Measurements from ENCODE around the gene NTSR1. TPM values are rescaled to one million over a fixed set of nuclear protein-coding genes. Genes with fewer than 3 reads are reported as not detected.
A peak's percentile ranks its signal among the peaks of the same experiment; 100 is the strongest.

NTSR1 gene
- total and polyA plus RNA-seq, 2 of the 13 experiments (the other 11 are each of a cell fraction or from before 2014, with no cell fraction given) = 0.09 to 0.12 TPM

DNA sequence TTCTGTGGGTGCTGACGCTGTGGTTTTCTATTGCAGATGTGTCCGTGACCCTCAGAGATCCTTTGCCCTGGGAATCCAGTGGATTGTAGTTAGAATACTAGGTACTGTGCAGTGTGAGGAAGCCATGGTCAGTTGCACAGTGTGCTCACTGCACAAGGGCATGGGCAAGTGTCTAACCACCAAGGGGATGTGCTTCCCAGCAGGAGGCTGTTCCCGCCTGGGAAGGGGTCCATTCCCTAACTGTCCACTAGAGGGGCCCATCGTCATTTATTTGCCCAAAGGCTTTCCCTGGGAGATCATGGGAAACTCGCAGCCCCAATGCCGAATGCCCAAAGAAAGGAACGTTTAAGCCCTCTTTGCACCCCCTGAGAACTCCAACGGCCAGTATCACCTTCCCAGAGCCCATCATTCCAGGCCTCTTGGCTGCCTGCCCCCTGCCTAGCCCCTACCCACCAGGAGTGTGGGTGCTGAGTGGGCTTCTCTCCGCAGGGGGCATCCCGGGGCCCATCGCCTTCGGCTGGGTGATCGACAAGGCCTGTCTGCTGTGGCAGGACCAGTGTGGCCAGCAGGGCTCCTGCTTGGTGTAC, 40.1 kb upstream of the NTSR1 start (continued):
- TF ChIP-seq, protein P1, sequence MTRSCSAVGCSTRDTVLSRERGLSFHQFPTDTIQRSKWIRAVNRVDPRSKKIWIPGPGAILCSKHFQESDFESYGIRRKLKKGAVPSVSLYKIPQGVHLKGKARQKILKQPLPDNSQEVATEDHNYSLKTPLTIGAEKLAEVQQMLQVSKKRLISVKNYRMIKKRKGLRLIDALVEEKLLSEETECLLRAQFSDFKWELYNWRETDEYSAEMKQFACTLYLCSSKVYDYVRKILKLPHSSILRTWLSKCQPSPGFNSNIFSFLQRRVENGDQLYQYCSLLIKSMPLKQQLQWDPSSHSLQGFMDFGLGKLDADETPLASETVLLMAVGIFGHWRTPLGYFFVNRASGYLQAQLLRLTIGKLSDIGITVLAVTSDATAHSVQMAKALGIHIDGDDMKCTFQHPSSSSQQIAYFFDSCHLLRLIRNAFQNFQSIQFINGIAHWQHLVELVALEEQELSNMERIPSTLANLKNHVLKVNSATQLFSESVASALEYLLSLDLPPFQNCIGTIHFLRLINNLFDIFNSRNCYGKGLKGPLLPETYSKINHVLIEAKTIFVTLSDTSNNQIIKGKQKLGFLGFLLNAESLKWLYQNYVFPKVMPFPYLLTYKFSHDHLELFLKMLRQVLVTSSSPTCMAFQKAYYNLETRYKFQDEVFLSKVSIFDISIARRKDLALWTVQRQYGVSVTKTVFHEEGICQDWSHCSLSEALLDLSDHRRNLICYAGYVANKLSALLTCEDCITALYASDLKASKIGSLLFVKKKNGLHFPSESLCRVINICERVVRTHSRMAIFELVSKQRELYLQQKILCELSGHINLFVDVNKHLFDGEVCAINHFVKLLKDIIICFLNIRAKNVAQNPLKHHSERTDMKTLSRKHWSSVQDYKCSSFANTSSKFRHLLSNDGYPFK (CRISPR knock-in tag; IDR thresholded peaks at IDR 0.05; ENCODE audit: borderline replicate concordance) = peak; percentile 59; the same call in 1 of the 2 replicates
- TF ChIP-seq TARDBP (CRISPR knock-in tag; IDR thresholded peaks at IDR 0.05) (peak; percentile 87), ZMYM3 (CRISPR knock-in tag; IDR thresholded peaks at IDR 0.05) (peak; percentile 99), ZNF629 (CRISPR knock-in tag; conservative IDR thresholded peaks at IDR 0.05) (0 out of 2 replicates have a peak, but pooled peaks have one; percentile 5), ZNF572 (CRISPR knock-in tag; IDR thresholded peaks at IDR 0.05) (peak; percentile 78; the same call in 1 of the 2 replicates), ETV5 (CRISPR knock-in tag; IDR thresholded peaks at IDR 0.05; ENCODE audit: borderline replicate concordance) (peak; percentile 49), NCOA1 (CRISPR knock-in tag; IDR thresholded peaks at IDR 0.05) (peak; percentile 34; the same call in 1 of the 2 replicates), MIER3 (CRISPR knock-in tag; IDR thresholded peaks at IDR 0.05; ENCODE audit: borderline replicate concordance) (no peak), ATM (IDR thresholded peaks at IDR 0.05; ENCODE audit: borderline replicate concordance) (no peak), BORCS8-MEF2B (CRISPR knock-in tag; IDR thresholded peaks at IDR 0.05) (peak; percentile 62; the same call in 1 of the 2 replicates), HNRNPL (IDR thresholded peaks at IDR 0.05; ENCODE audit: low read depth, low read length) (0 out of 2 replicates have a peak, but pooled peaks have one; percentile 54), ZFP1 (CRISPR knock-in tag; IDR thresholded peaks at IDR 0.05) (0 out of 2 replicates have a peak, but pooled peaks have one; percentile 51)
- TF ChIP-seq, protein P2, sequence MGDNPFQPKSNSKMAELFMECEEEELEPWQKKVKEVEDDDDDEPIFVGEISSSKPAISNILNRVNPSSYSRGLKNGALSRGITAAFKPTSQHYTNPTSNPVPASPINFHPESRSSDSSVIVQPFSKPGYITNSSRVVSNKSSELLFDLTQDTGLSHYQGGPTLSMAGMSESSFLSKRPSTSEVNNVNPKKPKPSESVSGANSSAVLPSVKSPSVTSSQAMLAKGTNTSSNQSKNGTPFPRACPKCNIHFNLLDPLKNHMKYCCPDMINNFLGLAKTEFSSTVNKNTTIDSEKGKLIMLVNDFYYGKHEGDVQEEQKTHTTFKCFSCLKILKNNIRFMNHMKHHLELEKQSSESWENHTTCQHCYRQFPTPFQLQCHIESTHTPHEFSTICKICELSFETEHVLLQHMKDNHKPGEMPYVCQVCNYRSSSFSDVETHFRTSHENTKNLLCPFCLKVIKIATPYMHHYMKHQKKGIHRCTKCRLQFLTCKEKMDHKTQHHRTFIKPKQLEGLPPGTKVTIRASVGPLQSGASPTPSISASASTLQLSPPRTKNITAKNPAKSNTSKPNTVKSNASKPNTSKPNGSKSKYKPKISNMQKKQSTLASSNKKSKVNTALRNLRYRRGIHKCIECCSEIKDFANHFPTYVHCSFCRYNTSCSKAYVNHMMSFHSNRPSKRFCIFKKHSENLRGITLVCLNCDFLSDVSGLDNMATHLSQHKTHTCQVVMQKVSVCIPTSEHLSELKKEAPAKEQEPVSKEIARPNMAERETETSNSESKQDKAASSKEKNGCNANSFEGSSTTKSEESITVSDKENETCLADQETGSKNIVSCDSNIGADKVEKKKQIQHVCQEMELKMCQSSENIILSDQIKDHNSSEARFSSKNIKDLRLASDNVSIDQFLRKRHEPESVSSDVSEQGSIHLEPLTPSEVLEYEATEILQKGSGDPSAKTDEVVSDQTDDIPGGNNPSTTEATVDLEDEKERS (CRISPR knock-in tag; IDR thresholded peaks at IDR 0.05) = peak; percentile 77; the same call in 1 of the 2 replicates
- TF ChIP-seq, protein P3, sequence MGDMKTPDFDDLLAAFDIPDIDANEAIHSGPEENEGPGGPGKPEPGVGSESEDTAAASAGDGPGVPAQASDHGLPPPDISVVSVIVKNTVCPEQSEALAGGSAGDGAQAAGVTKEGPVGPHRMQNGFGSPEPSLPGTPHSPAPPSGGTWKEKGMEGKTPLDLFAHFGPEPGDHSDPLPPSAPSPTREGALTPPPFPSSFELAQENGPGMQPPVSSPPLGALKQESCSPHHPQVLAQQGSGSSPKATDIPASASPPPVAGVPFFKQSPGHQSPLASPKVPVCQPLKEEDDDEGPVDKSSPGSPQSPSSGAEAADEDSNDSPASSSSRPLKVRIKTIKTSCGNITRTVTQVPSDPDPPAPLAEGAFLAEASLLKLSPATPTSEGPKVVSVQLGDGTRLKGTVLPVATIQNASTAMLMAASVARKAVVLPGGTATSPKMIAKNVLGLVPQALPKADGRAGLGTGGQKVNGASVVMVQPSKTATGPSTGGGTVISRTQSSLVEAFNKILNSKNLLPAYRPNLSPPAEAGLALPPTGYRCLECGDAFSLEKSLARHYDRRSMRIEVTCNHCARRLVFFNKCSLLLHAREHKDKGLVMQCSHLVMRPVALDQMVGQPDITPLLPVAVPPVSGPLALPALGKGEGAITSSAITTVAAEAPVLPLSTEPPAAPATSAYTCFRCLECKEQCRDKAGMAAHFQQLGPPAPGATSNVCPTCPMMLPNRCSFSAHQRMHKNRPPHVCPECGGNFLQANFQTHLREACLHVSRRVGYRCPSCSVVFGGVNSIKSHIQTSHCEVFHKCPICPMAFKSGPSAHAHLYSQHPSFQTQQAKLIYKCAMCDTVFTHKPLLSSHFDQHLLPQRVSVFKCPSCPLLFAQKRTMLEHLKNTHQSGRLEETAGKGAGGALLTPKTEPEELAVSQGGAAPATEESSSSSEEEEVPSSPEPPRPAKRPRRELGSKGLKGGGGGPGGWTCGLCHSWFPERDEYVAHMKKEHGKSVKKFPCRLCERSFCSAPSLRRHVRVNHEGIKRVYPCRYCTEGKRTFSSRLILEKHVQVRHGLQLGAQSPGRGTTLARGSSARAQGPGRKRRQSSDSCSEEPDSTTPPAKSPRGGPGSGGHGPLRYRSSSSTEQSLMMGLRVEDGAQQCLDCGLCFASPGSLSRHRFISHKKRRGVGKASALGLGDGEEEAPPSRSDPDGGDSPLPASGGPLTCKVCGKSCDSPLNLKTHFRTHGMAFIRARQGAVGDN (CRISPR knock-in tag; IDR thresholded peaks at IDR 0.05) = peak; percentile 32
- TF ChIP-seq, protein P4, sequence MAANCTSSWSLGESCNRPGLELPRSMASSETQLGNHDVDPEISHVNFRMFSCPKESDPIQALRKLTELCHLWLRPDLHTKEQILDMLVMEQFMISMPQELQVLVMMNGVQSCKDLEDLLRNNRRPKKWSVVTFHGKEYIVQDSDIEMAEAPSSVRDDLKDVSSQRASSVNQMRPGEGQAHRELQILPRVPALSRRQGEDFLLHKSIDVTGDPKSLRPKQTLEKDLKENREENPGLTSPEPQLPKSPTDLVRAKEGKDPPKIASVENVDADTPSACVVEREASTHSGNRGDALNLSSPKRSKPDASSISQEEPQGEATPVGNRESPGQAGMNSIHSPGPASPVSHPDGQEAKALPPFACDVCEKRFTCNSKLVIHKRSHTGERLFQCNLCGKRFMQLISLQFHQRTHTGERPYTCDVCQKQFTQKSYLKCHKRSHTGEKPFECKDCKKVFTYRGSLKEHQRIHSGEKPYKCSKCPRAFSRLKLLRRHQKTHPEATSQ (CRISPR knock-in tag; IDR thresholded peaks at IDR 0.05; ENCODE audit: borderline replicate concordance) = no peak
- TF ChIP-seq, protein P5, sequence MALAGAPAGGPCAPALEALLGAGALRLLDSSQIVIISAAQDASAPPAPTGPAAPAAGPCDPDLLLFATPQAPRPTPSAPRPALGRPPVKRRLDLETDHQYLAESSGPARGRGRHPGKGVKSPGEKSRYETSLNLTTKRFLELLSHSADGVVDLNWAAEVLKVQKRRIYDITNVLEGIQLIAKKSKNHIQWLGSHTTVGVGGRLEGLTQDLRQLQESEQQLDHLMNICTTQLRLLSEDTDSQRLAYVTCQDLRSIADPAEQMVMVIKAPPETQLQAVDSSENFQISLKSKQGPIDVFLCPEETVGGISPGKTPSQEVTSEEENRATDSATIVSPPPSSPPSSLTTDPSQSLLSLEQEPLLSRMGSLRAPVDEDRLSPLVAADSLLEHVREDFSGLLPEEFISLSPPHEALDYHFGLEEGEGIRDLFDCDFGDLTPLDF (CRISPR knock-in tag; IDR thresholded peaks at IDR 0.05) = no peak
